MM.1S (cell line): ENCODE measurements around the gene CLDN6.
A peak's percentile ranks its signal among the peaks of the same experiment; 100 is the strongest.

Experiments used
- DNase-seq: peaks from one replicate; pipeline ENCODE4 v3.0.0-alpha.2; 2015
- H2AFZ ChIP-seq: fragments of 300-600 bp; sonication (generic); 2 replicates; pipeline ENCODE4 v1.6.0; 2016; ENCODE audit warnings: antibody characterized with exemption, low read length
- H3F3A ChIP-seq: fragments of 300-600 bp; sonication (generic); 2 replicates; pipeline ENCODE4 v1.6.1; 2016; ENCODE audit warnings: mild to moderate bottlenecking, antibody characterized with exemption, low read length, moderate library complexity, mixed read lengths; ENCODE audit not compliant: insufficient read depth
- H3K27ac ChIP-seq: fragments of 300-600 bp; sonication (generic); 2 replicates; pipeline ENCODE4 v1.5.1; 2016; ENCODE audit warnings: mild to moderate bottlenecking, low read length
- H3K27me3 ChIP-seq: fragments of 300-600 bp; sonication (generic); replicated peaks from 2 replicates; pipeline ENCODE4 v1.6.0; 2016; ENCODE audit warnings: low read length; ENCODE audit not compliant: insufficient read depth
- H3K36me3 ChIP-seq: fragments of 300-600 bp; sonication (generic); replicated peaks from 2 replicates; pipeline ENCODE4 v1.6.1; 2016; ENCODE audit warnings: mild to moderate bottlenecking, low read length, mixed read lengths; ENCODE audit not compliant: insufficient read depth
- H3K4me1 ChIP-seq: fragments of 300-600 bp; sonication (generic); 2 replicates; pipeline ENCODE4 v1.6.1; 2016; ENCODE audit warnings: low read length, mixed read lengths
- H3K4me2 ChIP-seq: fragments of 300-600 bp; sonication (generic); 2 replicates; pipeline ENCODE4 v1.6.0; 2016; ENCODE audit warnings: low read depth, low read length
- H3K4me3 ChIP-seq: fragments of 300-600 bp; sonication (generic); 2 replicates; pipeline ENCODE4 v1.5.1; 2016; ENCODE audit warnings: low read length, mixed read lengths
- H3K79me2 ChIP-seq: fragments of 300-600 bp; sonication (generic); 2 replicates; pipeline ENCODE4 v1.6.1; 2016; ENCODE audit warnings: mixed run types, low read length, mixed read lengths
- H3K9ac ChIP-seq: fragments of 300-600 bp; sonication (generic); 2 replicates; pipeline ENCODE4 v1.6.1; 2016; ENCODE audit warnings: low read length, mixed read lengths
- H3K9me2 ChIP-seq: fragments of 300-600 bp; sonication (generic); replicated peaks from 2 replicates; pipeline ENCODE4 v1.6.1; 2016; ENCODE audit warnings: mild to moderate bottlenecking, low read length, mixed read lengths; ENCODE audit not compliant: insufficient read depth
- H3K9me3 ChIP-seq: fragments of 300-600 bp; sonication (generic); replicated peaks from 2 replicates; pipeline ENCODE4 v1.6.1; 2016; ENCODE audit warnings: mild to moderate bottlenecking, low read length, mixed read lengths; ENCODE audit not compliant: insufficient read depth
- H4K20me1 ChIP-seq: fragments of 300-600 bp; sonication (generic); 2 replicates; pipeline ENCODE4 v1.6.1; 2016; ENCODE audit warnings: mild to moderate bottlenecking, low read length, moderate library complexity, mixed read lengths; ENCODE audit not compliant: insufficient read depth
- EZH2 ChIP-seq: fragments of 300-600 bp; sonication (generic); optimal IDR thresholded peaks from 2 replicates; pipeline ENCODE3; 2017; ENCODE audit warnings: low read depth, mild to moderate bottlenecking, antibody characterized with exemption, low read length, mixed read lengths
- EZH2phosphoT487 ChIP-seq: fragments of 300-600 bp; sonication (generic); IDR thresholded peaks from 2 replicates; pipeline ENCODE4 v1.6.1; 2018; ENCODE audit warnings: antibody characterized with exemption, low read length
- TF ChIP-seq, protein P1 (sequence below): fragments of 300-600 bp; sonication (generic); IDR thresholded peaks from 2 replicates; pipeline ENCODE4 v1.5.1; 2016; ENCODE audit warnings: antibody characterized with exemption, low read length, mixed read lengths

CLDN6 gene

DNA sequence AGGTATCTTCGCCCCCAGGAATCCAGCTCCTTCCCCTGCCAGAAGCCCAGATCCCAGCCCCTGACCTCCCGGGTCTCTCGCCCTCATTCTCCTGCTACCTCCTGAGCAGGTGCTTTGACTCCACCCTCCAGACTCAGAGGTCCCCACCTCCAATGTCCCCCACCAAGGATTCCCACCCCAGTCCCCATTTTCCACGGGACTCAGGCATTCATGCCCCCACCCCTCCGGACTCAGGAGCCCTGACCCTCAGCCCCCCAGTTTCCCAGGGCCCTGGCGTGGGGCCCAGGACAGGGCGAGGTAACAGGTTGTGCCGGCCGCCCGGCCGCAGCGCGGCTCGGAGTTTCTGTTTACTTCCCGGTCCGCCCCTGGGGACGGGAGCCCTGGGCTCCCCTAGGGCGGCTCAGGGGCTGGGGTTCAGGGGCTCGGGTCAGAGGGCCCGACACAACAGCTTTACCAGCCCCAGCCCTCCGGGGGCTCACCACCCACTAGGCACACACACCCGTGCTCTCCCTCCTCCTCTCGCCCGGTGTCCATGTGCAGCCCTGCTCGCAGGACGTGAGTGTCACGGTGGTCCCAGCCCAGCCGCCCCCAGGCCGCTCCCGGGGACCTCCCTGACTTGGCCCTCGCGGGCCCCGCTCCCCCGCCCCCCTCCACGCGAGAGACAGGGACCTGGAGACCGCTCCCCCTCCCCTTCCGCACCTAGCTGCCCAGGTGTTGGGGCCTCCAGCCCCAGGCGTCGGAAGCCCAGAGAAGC lies 18.2 kb upstream of the CLDN6 start:
- peak overlapping the region; percentile 53 for H2AFZ ChIP-seq
- no peaks in the 10 kb centered on the region for H3K79me2 ChIP-seq
- H3K36me3 ChIP-seq: no peaks in the 10 kb centered on the region
- H3K4me1 ChIP-seq: no peaks in the 10 kb centered on the region
- H3K4me2 ChIP-seq: peak overlapping the region; percentile 73
- no peak for DNase-seq
- no peaks in the 10 kb centered on the region for H3F3A ChIP-seq
- no peaks in the 10 kb centered on the region for H3K9me3 ChIP-seq
- H4K20me1 ChIP-seq: no peaks in the 10 kb centered on the region
- TF ChIP-seq EZH2: peak; percentile 78
- peak; percentile 82; the same call in 1 of the 2 replicates for TF ChIP-seq EZH2phosphoT487
- TF ChIP-seq, protein P1, sequence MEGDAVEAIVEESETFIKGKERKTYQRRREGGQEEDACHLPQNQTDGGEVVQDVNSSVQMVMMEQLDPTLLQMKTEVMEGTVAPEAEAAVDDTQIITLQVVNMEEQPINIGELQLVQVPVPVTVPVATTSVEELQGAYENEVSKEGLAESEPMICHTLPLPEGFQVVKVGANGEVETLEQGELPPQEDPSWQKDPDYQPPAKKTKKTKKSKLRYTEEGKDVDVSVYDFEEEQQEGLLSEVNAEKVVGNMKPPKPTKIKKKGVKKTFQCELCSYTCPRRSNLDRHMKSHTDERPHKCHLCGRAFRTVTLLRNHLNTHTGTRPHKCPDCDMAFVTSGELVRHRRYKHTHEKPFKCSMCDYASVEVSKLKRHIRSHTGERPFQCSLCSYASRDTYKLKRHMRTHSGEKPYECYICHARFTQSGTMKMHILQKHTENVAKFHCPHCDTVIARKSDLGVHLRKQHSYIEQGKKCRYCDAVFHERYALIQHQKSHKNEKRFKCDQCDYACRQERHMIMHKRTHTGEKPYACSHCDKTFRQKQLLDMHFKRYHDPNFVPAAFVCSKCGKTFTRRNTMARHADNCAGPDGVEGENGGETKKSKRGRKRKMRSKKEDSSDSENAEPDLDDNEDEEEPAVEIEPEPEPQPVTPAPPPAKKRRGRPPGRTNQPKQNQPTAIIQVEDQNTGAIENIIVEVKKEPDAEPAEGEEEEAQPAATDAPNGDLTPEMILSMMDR: no peak
- H3K9ac ChIP-seq: peak overlapping the region; percentile 10; the same call in 1 of the 2 replicates
- no peak overlapping the region for H3K27ac ChIP-seq
- H3K4me3 ChIP-seq: peak overlapping the region; percentile 45
- peaks cover 95% of the 10 kb centered on the region for H3K27me3 ChIP-seq
- no peaks in the 10 kb centered on the region for H3K9me2 ChIP-seq

DNA sequence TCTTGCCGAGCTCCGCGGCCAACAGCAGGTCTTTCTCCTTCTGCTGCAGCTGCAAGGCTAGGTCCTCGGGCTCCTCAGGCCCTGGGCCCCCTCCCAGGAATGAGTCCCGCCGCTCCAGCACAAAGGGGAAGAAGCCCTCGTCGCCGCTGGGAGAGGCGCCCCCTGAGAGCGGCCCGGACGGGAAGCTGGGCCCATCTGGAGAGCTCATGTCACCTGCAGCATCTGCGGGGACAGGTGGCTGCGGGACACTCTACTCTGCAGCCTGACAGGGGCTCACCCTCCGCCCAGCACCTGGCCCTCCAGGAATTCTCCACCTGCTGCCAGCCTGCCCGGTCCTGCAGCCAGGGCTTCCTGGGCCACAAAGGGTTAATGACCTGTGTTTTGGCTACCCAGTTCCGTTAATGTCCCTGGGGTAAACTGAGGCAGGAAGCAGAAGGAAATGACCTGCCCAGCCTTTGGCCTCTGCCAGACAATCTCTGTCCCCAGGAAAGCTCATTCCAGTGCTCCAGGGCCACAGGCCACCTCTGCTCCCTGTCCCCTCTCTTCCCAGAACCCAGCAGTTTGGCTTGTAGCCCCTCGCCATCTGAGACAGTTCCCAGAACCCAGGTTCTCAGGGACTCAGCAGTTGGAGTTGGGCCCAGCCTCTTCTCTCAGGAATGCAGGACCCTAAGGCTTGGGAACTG lies 17.4 kb upstream of the CLDN6 start:
- no peaks in the 10 kb centered on the region for H3F3A ChIP-seq
- no peaks in the 10 kb centered on the region for H4K20me1 ChIP-seq
- H3K27me3 ChIP-seq: peaks cover 97% of the 10 kb centered on the region
- no peak overlapping the region for H3K27ac ChIP-seq
- TF ChIP-seq EZH2phosphoT487 (no peak), EZH2 (no peak)
- TF ChIP-seq, protein P1: no peak
- H3K9me3 ChIP-seq: no peaks in the 10 kb centered on the region
- H3K79me2 ChIP-seq: no peaks in the 10 kb centered on the region
- no peaks in the 10 kb centered on the region for H3K9me2 ChIP-seq
- DNase-seq: no peak
- no peak overlapping the region for H2AFZ ChIP-seq
- no peak overlapping the region for H3K4me3 ChIP-seq
- no peak overlapping the region; the same call in 1 of the 2 replicates for H3K9ac ChIP-seq
- no peaks in the 10 kb centered on the region for H3K4me1 ChIP-seq
- peak overlapping the region; percentile 73; the same call in 1 of the 2 replicates for H3K4me2 ChIP-seq
- no peaks in the 10 kb centered on the region for H3K36me3 ChIP-seq

DNA sequence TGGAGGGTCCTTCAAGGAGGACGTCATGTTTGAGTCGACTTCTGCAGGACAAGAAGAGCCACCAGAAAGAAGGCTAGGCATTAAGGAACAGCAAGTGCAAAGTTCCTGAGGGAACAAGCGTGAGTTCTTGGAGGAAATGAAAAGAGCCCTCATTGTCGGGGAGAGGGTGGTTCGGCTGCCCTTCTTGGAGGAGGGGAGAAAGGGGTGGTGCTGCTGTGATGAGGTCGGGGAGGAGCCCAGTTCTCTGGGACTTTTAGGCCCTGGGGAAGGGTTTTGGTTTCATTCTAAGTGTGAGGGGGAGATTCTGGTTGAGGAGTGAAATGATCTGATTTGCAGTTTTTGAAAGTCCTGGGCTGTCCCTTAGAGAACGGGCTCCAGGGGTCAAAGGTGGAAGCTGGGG lies 14.6 kb upstream of the CLDN6 start:
- no peak for DNase-seq

More for the DNA sequence above, 14.6 kb upstream of the CLDN6 start:
- Histone ChIP-seq H3K4me2 (no peak overlapping the region), H3K9me3 (no peaks in the 10 kb centered on the region), H3K27me3 (peaks cover 90% of the 10 kb centered on the region), H2AFZ (no peak overlapping the region), H3F3A (0 out of 2 replicates have a peak, but pooled peaks cover 4% of the 10 kb centered on the region), H3K27ac (no peak overlapping the region), H3K79me2 (no peaks in the 10 kb centered on the region), H3K9ac (no peak overlapping the region), H3K4me1 (peaks cover 4% of the 10 kb centered on the region), H4K20me1 (no peaks in the 10 kb centered on the region), H3K36me3 (no peaks in the 10 kb centered on the region), H3K9me2 (no peaks in the 10 kb centered on the region), H3K4me3 (no peak overlapping the region)
- TF ChIP-seq EZH2phosphoT487 (no peak), EZH2 (no peak)
- TF ChIP-seq, protein P1: no peak
